NCI-H1105 treated with DMSO at 0.1 percent for 48 hours (cell line): ENCODE results near the gene WDR45B.

ENCODE experiments used
- DNase-seq: peaks from one replicate; lab custom pipeline; 2025; lab: John Stamatoyannopoulos, UW

Gene WDR45B

GRCh38 chr17:82648165-82648668 lies at the start of gene WDR45B:
Gene WDR45B (minus strand): TSS chr17:82648444. CDS start chr17:82648340, 104 bp downstream.
- DNase-seq: peak; percentile 83

DNA sequence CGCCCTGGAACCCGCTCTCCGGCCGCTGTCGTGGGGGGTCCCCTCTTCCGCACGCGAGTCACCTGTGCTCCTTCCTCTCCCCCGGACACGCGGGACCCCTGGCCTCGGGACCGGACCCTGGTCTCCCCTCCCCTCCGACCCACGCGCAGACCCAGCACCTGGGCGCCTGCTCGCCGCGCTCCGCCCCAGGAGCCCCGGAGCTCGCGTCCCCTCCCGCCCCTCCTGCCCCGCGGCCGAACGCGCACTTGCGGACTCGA lies 49.5 kb upstream of the WDR45B start:
- DNase-seq: no peak

DNA sequence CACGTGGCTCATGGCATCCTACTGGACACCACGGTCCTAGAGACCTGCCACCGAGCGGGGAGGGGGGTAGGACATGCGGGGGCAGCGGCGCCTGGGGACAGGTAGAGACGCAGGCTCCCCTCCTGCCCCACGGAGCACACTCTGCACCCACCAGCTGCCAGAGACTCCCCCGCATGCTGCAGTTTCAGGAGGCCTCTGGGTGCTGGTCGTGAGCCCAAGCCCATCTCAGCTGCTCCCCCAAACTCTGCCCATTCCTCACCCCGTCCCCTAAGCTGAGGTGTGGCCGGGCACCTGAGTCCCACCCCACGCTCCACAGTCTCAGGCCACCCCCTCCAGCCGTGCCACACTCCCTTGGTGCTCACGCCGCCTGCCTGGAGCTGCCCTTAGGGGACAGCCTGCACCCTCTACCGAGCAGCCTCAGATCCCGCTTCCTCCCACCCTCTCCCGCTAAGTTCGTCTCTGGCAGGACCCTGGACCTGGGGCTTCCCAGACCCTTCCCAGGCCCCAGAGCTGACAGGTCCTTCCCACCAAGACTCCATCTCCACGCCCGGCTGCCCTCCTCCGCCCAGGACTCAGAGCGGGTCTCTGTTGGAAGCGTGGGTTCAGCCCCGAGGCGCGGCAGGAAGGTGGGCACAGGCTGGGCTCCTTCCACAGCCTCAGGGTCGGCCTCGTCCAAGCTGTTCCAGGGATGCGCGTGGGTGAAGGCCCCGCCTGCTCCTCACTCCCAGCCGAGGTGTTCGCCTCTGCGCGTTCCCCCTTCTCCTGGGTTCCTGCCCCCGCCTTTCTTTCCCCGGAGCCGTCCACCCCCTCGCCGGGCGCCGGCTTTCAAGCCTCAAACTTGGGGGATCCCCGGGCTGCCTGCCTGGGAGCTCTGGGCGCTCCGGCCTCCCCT lies 48.9 kb upstream of the WDR45B start:
- DNase-seq: no peak

DNA sequence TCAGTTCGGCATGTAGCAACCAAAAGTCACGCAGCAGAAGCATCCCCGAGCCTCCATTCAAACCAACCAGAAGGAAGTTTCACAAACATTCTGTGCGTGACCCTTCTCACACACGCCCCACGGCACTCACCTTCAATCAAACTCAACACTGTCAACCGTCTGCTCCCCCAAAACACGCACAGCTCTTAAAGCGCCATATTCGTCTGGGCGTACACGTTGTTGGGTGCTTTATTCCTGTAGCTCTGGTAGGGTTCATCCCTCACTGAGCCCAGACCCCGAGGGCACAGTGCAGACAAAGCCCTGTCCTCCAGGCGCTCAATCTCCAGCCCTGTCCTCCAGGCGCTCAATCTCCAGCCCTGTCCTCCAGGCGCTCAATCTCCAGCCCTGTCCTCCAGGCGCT lies 48.0 kb upstream of the WDR45B start:
- no peak for DNase-seq

GRCh38 chr17:82694647-82695046 lies 46.4 kb upstream of the WDR45B start:
- no peak for DNase-seq

- no peak for DNase-seq
These were observed 45.1 kb upstream of the WDR45B start for GRCh38 chr17:82693168-82693867.

GRCh38 chr17:82692268-82692667 lies 44.0 kb upstream of the WDR45B start:
- no peak for DNase-seq

- no peak for DNase-seq
These were observed 43.5 kb upstream of the WDR45B start for GRCh38 chr17:82691714-82692113.

GRCh38 chr17:82690786-82691489 lies 42.7 kb upstream of the WDR45B start:
- no peak for DNase-seq

DNA sequence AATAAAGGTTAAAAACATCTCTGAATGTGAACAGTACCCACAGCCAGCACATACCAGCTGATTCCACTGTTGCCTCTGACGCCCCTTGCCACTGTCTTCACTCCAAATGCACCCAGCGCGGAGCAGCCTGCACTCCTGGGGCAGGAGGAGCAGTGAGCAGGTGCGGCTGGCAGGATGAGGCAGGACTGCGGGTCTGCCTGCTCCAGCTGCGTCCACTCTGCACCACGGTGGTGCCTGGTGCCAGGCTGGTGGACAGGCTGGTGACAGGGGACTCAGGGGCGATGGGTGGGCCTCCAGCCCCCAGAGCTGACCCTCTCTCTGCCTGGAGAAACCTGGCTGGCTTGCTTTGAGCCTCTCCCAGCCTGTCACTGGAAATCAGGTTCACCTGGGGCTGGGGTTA lies 40.8 kb upstream of the WDR45B start:
- DNase-seq: no peak

DNA sequence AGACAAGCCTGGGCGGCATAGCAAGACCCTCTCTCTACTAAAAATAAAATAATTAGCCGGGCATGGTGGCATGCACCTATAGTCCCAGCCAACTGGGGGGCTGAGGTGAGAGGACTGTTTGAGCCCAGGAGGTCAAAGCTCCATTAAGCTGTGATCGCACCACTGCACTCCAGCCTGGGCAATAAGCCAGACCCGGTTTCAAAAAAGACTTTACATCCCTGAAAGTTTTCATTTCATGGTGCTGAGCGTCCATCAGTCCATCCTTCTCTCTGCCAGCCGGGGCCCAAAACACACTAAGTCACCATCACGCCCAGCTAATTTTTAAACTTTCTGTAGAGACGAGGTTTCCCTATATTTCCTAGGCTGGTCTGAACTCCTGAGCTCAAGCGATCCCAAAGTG lies 39.6 kb upstream of the WDR45B start:
- no peak for DNase-seq

DNA sequence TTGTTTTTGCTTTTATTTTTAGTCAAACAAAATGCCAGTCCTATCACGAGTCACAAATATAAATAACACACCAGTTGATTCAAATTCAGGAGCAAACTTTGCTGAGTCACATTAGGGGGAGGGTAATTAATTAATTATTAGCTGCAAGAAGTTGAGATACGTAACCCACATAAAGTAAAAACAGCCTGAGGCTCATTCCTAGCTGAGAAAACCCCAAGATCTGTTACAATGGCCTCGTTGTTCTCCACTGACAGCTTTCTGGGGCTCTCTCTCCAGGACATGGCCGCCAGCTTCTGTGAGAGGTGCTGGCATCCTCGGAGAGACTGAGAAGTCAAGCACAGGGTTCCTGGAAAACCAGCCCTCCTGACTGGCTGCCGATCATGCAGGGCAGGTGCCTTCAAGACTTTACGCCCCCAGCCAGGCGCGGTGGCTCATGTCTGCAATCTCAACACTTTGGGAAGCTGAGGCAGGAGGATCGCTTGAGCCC lies 39.2 kb upstream of the WDR45B start:
- DNase-seq: no peak

DNA sequence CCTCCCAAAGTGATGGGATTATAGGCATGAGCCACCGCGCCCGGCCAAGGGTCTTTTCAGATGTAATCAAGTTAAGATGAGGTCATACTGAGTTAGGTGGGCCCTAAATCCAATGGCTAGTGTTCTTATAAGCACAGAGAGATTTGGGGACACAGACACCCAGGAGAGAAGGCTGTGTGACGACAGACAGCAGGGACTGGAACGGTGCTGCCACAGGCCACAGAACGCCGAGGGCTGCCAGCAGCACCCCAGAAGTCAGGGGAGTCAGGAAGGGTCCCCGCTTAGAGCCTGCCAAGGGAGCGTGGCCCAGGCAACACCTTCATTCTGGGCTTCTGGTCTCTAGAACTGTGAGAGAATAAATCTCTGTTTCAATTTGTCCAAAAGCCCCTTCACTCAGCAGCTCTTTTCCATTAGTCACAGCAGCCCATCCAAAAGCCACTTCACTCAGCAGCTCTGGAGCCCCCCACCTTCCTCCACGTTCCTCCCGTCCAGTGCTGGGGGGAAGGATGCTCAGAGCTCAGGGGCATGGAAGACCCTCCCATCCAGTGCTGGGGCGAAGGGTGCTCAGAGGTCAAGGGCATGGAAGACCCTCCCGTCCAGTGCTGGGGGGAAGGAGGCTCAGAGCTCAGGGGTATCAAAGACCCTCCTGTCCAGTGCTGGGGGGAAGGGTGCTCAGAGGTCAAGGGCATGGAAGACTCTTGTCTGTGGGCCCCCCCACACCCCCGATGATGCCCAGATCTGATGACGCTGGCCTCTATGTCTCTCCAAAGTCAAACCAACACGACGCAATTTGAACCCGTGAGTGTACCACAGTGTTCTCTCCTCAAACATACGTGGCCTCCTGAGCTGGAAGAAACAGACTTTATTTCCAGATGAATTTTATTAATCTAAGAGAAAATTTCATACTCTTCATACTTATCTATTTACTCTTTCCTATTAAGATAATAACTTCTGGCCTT lies 38.4 kb upstream of the WDR45B start:
- no peak for DNase-seq

DNA sequence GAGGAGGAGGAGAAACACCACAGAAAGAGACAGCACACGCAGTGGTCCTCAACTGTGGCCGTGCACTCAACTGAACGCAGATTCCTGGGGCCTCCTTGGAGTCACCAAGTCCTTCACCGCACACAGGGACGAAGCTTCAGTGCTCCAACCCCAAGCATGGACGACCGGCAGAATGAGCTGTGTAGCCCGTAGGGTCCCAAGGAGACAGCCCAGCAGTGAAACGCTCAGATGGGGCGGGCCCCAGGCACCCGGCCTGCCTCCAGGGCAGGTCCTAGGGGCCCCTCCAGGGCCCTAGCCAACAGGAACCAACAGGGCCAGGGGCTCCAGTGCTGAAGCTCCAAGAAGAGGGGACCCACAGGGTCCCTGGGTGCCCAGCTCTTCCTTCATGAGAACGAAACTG lies 37.0 kb upstream of the WDR45B start:
- no peak for DNase-seq

DNA sequence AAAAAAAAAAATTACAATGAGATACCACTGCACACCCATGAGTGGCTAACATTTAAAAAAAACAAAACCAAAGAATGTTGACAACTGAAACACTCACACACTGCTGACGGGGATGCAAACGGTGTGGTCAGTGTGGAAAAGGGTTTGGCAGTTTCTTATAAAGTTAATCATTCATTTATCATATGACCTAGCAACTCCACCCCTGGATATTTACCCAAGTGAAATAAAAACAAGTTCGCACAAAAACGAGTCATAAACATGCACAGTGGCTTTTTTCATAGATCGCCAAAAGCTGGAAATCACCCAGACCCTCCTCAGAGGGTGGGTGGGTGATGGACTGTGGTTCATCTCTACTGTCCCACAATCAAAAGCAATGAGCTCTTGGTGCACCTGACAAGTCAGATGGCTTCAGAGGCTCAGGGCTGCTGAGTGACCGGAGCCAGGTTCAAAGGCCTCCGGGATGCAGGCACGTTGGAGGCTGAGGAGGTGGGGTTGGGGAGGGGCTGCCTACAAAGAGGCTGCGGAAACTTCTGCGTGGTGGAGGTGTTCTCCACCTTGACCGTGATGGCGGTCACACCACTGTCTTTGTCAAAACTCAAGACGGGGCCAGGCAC lies 36.1 kb upstream of the WDR45B start:
- DNase-seq: no peak

- DNase-seq: no peak
These were observed 35.3 kb upstream of the WDR45B start for GRCh38 chr17:82683534-82683933.

- no peak for DNase-seq
These were observed 33.3 kb upstream of the WDR45B start for GRCh38 chr17:82681547-82681946.

DNA sequence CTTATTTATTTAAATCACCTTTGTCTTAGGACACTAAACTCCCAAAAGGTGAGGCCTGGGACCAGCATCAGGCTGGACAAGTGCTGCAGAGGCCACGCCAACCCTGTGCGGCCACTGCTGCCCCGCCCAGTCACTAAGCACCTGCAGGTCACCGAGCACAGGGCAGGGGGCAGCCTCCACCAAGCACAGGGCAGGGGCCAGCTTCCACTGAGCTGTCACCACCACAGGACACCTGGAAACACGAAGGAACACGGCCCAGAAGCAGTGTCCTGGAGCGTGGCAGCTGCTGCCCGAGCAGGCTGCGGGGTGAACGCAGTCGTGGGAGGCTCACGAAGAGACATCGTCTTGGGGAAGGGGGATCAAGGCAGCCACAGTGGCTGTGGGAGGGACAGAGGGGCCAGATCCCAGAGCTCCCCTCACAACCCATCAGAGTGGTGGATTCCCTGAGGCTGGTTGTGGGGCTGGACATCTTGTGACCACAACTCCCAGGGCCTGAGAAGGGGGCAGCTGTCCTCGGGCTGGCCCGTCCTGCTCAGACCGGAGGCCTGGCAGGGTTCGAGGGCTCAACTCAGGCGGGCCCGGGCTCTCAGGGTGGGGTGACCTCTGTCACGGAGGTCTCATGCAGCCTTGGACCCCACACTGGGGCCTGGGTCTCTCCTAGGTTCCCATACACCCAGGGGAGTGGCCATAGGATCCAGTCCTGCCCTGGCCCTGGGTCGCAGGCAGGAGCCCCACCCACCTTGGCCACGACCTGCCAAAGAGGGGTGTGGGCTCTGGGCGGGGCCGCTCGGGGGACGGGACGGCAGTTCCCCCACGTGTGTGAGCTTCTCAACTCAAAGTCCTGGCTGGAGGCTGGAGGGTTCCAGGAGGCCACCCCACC lies 31.6 kb upstream of the WDR45B start:
- no peak for DNase-seq

GRCh38 chr17:82678265-82678891 lies 30.1 kb upstream of the WDR45B start:
- DNase-seq: no peak
